ENCODE data around the gene SERPINB11.
"Not testable (repeated sequence)": the region's sequence is repeated elsewhere in the genome, so short reads cannot be mapped to it uniquely, and the experiment has no call there.

SERPINB11 gene

GRCh38 chr18:63758615-63759240 lies 56.0 kb downstream of the SERPINB11 start:
- Histone ChIP-seq H3K9ac (no peak overlapping the region), H3K4me2 (no peak overlapping the region), H4K20me1 (ENCODE audit: insufficient read depth) (no peaks in the 10 kb centered on the region), H3K36me3 (ENCODE audit: insufficient read depth) (no peaks in the 10 kb centered on the region), H3K27ac (no peak overlapping the region), H3K27me3 (ENCODE audit: insufficient read depth, low read depth) (no peaks in the 10 kb centered on the region), H2AFZ (ENCODE audit: low read depth) (no peak overlapping the region), H3K79me2 (ENCODE audit: insufficient read depth, low read depth) (no peaks in the 10 kb centered on the region), H3K4me1 (ENCODE audit: low read depth, poor library complexity, severe bottlenecking) (no peaks in the 10 kb centered on the region), H3K4me3 (IDR thresholded peaks at IDR 0.05; ENCODE audit: insufficient read depth, low read depth, low read length) (no peak overlapping the region)
- TF ChIP-seq CTCF (conservative IDR thresholded peaks at IDR 0.05; ENCODE audit: low read depth, low read length) = no peak

GRCh38 chr18:63759786-63760185 lies 57.0 kb downstream of the SERPINB11 start:
- H3K9ac ChIP-seq; H2AFZ ChIP-seq (ENCODE audit: low read depth); H3K4me2 ChIP-seq; H3K4me3 ChIP-seq (IDR thresholded peaks at IDR 0.05; ENCODE audit: insufficient read depth, low read depth, low read length); H3K27ac ChIP-seq; H3K27me3 ChIP-seq (ENCODE audit: insufficient read depth, low read depth); H4K20me1 ChIP-seq (ENCODE audit: insufficient read depth); H3K36me3 ChIP-seq (ENCODE audit: insufficient read depth); H3K4me1 ChIP-seq (ENCODE audit: low read depth, poor library complexity, severe bottlenecking); H3K79me2 ChIP-seq (ENCODE audit: insufficient read depth, low read depth): not testable (repeated sequence)

GRCh38 chr18:63762518-63762917 lies 59.8 kb downstream of the SERPINB11 start:
- Histone ChIP-seq H3K9ac (no peak overlapping the region), H3K27ac (no peak overlapping the region), H2AFZ (ENCODE audit: low read depth) (no peak overlapping the region), H3K27me3 (ENCODE audit: insufficient read depth, low read depth) (no peaks in the 10 kb centered on the region), H3K36me3 (ENCODE audit: insufficient read depth) (no peaks in the 10 kb centered on the region), H3K79me2 (ENCODE audit: insufficient read depth, low read depth) (no peaks in the 10 kb centered on the region), H3K4me2 (no peak overlapping the region), H3K4me3 (IDR thresholded peaks at IDR 0.05; ENCODE audit: insufficient read depth, low read depth, low read length) (no peak overlapping the region), H4K20me1 (ENCODE audit: insufficient read depth) (no peaks in the 10 kb centered on the region), H3K4me1 (ENCODE audit: low read depth, poor library complexity, severe bottlenecking) (no peaks in the 10 kb centered on the region)
- TF ChIP-seq CTCF (conservative IDR thresholded peaks at IDR 0.05; ENCODE audit: low read depth, low read length) = no peak

GRCh38 chr18:63763831-63764600 lies 61.3 kb downstream of the SERPINB11 start:
- no peaks in the 10 kb centered on the region for H3K4me1 ChIP-seq (ENCODE audit: low read depth, poor library complexity, severe bottlenecking)
- no peaks in the 10 kb centered on the region for H3K79me2 ChIP-seq (ENCODE audit: insufficient read depth, low read depth)
- no peak for TF ChIP-seq CTCF (conservative IDR thresholded peaks at IDR 0.05; ENCODE audit: low read depth, low read length)
- no peaks in the 10 kb centered on the region for H3K36me3 ChIP-seq (ENCODE audit: insufficient read depth)
- H3K9ac ChIP-seq = no peak overlapping the region
- H3K4me2 ChIP-seq = no peak overlapping the region
- H3K27me3 ChIP-seq (ENCODE audit: insufficient read depth, low read depth) = no peaks in the 10 kb centered on the region
- H3K4me3 ChIP-seq (IDR thresholded peaks at IDR 0.05; ENCODE audit: insufficient read depth, low read depth, low read length) = no peak overlapping the region
- H2AFZ ChIP-seq (ENCODE audit: low read depth) = no peak overlapping the region
- no peak overlapping the region for H3K27ac ChIP-seq
- H4K20me1 ChIP-seq (ENCODE audit: insufficient read depth) = no peaks in the 10 kb centered on the region

- Histone ChIP-seq H3K4me3 (IDR thresholded peaks at IDR 0.05; ENCODE audit: insufficient read depth, low read depth, low read length) (no peak overlapping the region), H2AFZ (ENCODE audit: low read depth) (no peak overlapping the region), H3K27ac (no peak overlapping the region), H3K4me2 (no peak overlapping the region), H4K20me1 (ENCODE audit: insufficient read depth) (no peaks in the 10 kb centered on the region), H3K4me1 (ENCODE audit: low read depth, poor library complexity, severe bottlenecking) (no peaks in the 10 kb centered on the region), H3K27me3 (ENCODE audit: insufficient read depth, low read depth) (no peaks in the 10 kb centered on the region), H3K79me2 (ENCODE audit: insufficient read depth, low read depth) (no peaks in the 10 kb centered on the region), H3K9ac (no peak overlapping the region), H3K36me3 (ENCODE audit: insufficient read depth) (no peaks in the 10 kb centered on the region)
- no peak for TF ChIP-seq CTCF (conservative IDR thresholded peaks at IDR 0.05; ENCODE audit: low read depth, low read length)
Observed at GRCh38 chr18:63765837-63766236, 63.1 kb downstream of the SERPINB11 start.
